Measurements from ENCODE around the gene HIPK2. TPM values are rescaled to one million over a fixed set of nuclear protein-coding genes. Genes with fewer than 3 reads are reported as not detected.

The HIPK2 gene
- total and polyA plus RNA-seq, 10 of the 15 experiments (the other 5 are each of a cell fraction or from before 2014, with no cell fraction given): 1.7 to 39.0 (median 9.4) TPM

DNA sequence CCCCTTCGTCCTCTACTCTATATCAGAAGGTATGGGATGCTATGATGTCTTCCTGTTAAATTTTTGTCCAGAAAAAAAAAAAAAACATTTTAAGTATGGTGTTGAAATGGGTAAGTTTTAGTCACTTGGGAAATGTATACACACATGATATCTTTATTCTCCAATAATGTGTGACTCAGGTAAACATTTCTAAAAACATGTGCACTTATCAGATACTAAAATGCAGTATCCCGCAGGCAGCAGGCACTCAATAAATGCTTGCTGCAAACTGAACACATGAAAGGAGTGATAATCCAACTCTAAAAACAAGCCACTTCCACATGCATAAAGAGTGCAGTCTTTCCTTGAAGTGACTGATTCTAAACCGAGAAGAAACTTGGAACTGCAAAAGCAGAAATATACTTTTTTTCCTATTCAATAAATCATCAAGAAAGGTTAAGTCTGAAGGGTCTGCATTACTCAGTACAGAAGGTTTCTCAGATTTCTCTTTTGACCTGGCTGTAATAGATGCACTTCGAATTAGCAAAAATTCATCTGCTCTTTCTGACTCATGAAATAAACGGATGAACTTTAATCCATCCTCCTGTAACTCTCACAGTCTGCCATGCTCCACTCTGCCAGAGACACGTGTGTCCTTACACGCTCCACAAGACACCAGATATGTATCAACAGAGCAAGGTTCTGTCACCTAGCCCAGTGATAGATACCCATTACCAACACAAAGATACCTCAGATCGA is 84.0 kb downstream of the HIPK2 start:
- WGBS (ENCODE audit: insufficient coverage, insufficient replicate concordance, low lambda C conversion rate, missing lambda C conversion rate): 87% methylated on average over 8 of the region's 8 CpGs
- no peaks in the 10 kb centered on the region for H3K9me3 ChIP-seq (replicated peaks; ENCODE audit: control insufficient read depth, insufficient read depth, low read length)
- intact Hi-C loops (cut with micrococcal nuclease; ENCODE audit: unreplicated experiment): no loop called here
- H3K4me2 ChIP-seq (ENCODE audit: control insufficient read depth, insufficient read depth): no peak overlapping the region
- no peak overlapping the region for H3K27ac ChIP-seq (ENCODE audit: control insufficient read depth, insufficient read depth)
- ChIA-PET POLR2A (no interaction called here), CTCF (no interaction called here), RAD21 (ENCODE audit: unreplicated experiment) (no interaction called here), SMC1A (ENCODE audit: uncharacterized antibody, unreplicated experiment) (no interaction called here)
- peaks cover 2 to 10% of the 10 kb centered on the region in 2 experiments; a peak in 3 of 4 replicates for H3K36me3 ChIP-seq (ENCODE audit: control insufficient read depth in 2 of 2, insufficient read depth in 2 of 2, low read length in 1 of 2)
- no peaks in the 10 kb centered on the region for H3K27me3 ChIP-seq (replicated peaks in 1 of 2; ENCODE audit: control insufficient read depth in 2 of 2, insufficient read depth in 2 of 2, low read length in 1 of 2)
- DNase-seq (ENCODE audit: low read depth, low spot score) (no peak), ATAC-seq (no peak), FAIRE-seq (no peak)
- no TSS peak for BruUV-seq (replicated peaks)
- in situ Hi-C loops (cut with MboI): no loop called here
- no peak overlapping the region for H2AFZ ChIP-seq (ENCODE audit: control insufficient read depth, low read depth, low read length)
- no peak overlapping the region for H3K9ac ChIP-seq (ENCODE audit: control insufficient read depth, insufficient read depth, low read length)
- H3K4me3 ChIP-seq: no peak overlapping the region
- H3K79me2 ChIP-seq (ENCODE audit: control insufficient read depth, insufficient read depth, low read length): no peaks in the 10 kb centered on the region
- peaks cover 13% of the 10 kb centered on the region for H3K4me1 ChIP-seq (ENCODE audit: control insufficient read depth, insufficient read depth, low read length)
- H4K20me1 ChIP-seq (ENCODE audit: control insufficient read depth, insufficient read depth): no peaks in the 10 kb centered on the region
- TF ChIP-seq ESRRA (IDR thresholded peaks at IDR 0.05; ENCODE audit: low read length): no peak
- TF ChIP-seq ZBTB11 (CRISPR knock-in tag; IDR thresholded peaks at IDR 0.05): no peak
- TF ChIP-seq CBX3 (IDR thresholded peaks at IDR 0.05; ENCODE audit: borderline replicate concordance, low read depth): no peak
- no peak for TF ChIP-seq BMI1 (IDR thresholded peaks at IDR 0.05; ENCODE audit: borderline replicate concordance)
- no peak for TF ChIP-seq SMAD5 (IDR thresholded peaks at IDR 0.05; ENCODE audit: low read depth)
- no peak for TF ChIP-seq POLR2AphosphoS2 (IDR thresholded peaks at IDR 0.05; ENCODE audit: low read depth, low read length)
- TF ChIP-seq MTA2 (IDR thresholded peaks at IDR 0.05; ENCODE audit: low read depth): no peak
- no peak for TF ChIP-seq MEF2A (IDR thresholded peaks at IDR 0.05; ENCODE audit: insufficient read depth, low read depth, low read length)
- TF ChIP-seq CEBPB (IDR thresholded peaks at IDR 0.05; ENCODE audit: borderline replicate concordance in 1 of 2, low read depth in 2 of 2, low read length in 2 of 2): no peak
- no peak for TF ChIP-seq MTA3 (IDR thresholded peaks at IDR 0.05; ENCODE audit: borderline replicate concordance, low read length)
- no peak for TF ChIP-seq MAX (IDR thresholded peaks at IDR 0.05; ENCODE audit: low read depth, low read length)
- TF ChIP-seq, protein P1, sequence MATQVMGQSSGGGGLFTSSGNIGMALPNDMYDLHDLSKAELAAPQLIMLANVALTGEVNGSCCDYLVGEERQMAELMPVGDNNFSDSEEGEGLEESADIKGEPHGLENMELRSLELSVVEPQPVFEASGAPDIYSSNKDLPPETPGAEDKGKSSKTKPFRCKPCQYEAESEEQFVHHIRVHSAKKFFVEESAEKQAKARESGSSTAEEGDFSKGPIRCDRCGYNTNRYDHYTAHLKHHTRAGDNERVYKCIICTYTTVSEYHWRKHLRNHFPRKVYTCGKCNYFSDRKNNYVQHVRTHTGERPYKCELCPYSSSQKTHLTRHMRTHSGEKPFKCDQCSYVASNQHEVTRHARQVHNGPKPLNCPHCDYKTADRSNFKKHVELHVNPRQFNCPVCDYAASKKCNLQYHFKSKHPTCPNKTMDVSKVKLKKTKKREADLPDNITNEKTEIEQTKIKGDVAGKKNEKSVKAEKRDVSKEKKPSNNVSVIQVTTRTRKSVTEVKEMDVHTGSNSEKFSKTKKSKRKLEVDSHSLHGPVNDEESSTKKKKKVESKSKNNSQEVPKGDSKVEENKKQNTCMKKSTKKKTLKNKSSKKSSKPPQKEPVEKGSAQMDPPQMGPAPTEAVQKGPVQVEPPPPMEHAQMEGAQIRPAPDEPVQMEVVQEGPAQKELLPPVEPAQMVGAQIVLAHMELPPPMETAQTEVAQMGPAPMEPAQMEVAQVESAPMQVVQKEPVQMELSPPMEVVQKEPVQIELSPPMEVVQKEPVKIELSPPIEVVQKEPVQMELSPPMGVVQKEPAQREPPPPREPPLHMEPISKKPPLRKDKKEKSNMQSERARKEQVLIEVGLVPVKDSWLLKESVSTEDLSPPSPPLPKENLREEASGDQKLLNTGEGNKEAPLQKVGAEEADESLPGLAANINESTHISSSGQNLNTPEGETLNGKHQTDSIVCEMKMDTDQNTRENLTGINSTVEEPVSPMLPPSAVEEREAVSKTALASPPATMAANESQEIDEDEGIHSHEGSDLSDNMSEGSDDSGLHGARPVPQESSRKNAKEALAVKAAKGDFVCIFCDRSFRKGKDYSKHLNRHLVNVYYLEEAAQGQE (IDR thresholded peaks at IDR 0.05; ENCODE audit: low read depth, low read length): no peak
- TF ChIP-seq SREBF1 (IDR thresholded peaks at IDR 0.05; ENCODE audit: low read length): no peak
- TF ChIP-seq CHD1 (IDR thresholded peaks at IDR 0.05; ENCODE audit: low read depth, low read length): no peak
- no peak for TF ChIP-seq SIN3A (IDR thresholded peaks at IDR 0.05; ENCODE audit: low read depth, low read length)
- TF ChIP-seq RAD21 (IDR thresholded peaks at IDR 0.05; ENCODE audit: insufficient read depth, low read depth, low read length): no peak

Data from GM12878 (cell line).